Endothelial cell of umbilical vein (primary cell): ENCODE measurements around the gene USP30. TPM values are rescaled to one million over a fixed set of nuclear protein-coding genes. Genes with fewer than 3 reads are reported as not detected.

Experiments used
- BruUV-seq: library from RNA; stranded (reverse); fragments of 400-500 nt; replicated peaks from 2 replicates; lab custom pipeline; 2021; lab: Mats Ljungman, UMichigan
- CTCF ChIA-PET: fragments of 300-600, 350-600 bp; sonication (Branson Sonifier 250); formaldehyde crosslinking; loops from one replicate; lab custom pipeline; 2021; ENCODE audit warnings: antibody characterized with exemption, inconsistent platforms; lab: Charles Lee
- POLR2A ChIA-PET: fragments of 300-600, 350-600 bp; sonication (Branson Sonifier 250); formaldehyde crosslinking; loops from one replicate; lab custom pipeline; 2021; ENCODE audit warnings: antibody characterized with exemption, inconsistent platforms; lab: Charles Lee
- DNase-seq: peaks from one replicate; pipeline ENCODE4 v3.0.0-alpha.2; 2011; ENCODE audit warnings: low read depth, low spot score
- FAIRE-seq: peaks from 2 replicates; lab custom pipeline; 2011; peaks lifted over from hg19 to GRCh38; lab: Jason Lieb, UNC
- H2AFZ ChIP-seq: 2 replicates; pipeline ENCODE4 v1.6.0; 2012; ENCODE audit warnings: low read depth, low read length, control low read depth, inconsistent platforms
- H3K27ac ChIP-seq: 2 replicates; pipeline ENCODE4 v1.5.1; 2011; ENCODE audit warnings: low read depth, mild to moderate bottlenecking, control low read depth, low read length, moderate library complexity; ENCODE audit not compliant: insufficient read depth
- H3K27me3 ChIP-seq, 2 experiments: 2 replicates each; pipeline versions ENCODE4 v1.6.0 to v1.6.1; 2011; ENCODE audit warnings: low read length in 2 of 2, mixed read lengths in 1 of 2; ENCODE audit not compliant: control insufficient read depth in 2 of 2, insufficient read depth in 2 of 2
- H3K36me3 ChIP-seq, 2 experiments: 2 replicates in 1 of 2; 3 replicates in 1 of 2; pipeline ENCODE4 v1.5.1; 2011; ENCODE audit warnings: low read length in 2 of 2, mild to moderate bottlenecking in 1 of 2, moderate library complexity in 1 of 2; ENCODE audit not compliant: control insufficient read depth in 2 of 2, insufficient read depth in 2 of 2; ENCODE audit errors: extremely low read depth in 1 of 2
- H3K4me1 ChIP-seq: 3 replicates; pipeline ENCODE4 v1.5.1; 2011; ENCODE audit warnings: mild to moderate bottlenecking, low read length; ENCODE audit not compliant: control insufficient read depth, insufficient read depth; ENCODE audit errors: extremely low read depth
- H3K4me2 ChIP-seq: 2 replicates; pipeline ENCODE4 v1.6.1; 2011; ENCODE audit warnings: low read length, control low read depth, mixed read lengths; ENCODE audit not compliant: insufficient read depth
- H3K4me3 ChIP-seq, 3 experiments: fragments of 200-600 bp in 1 of 3; sonication (generic), shearing (Covaris generic) in 1 of 3; replicated peaks in 1 of 3; 2 replicates each; pipeline ENCODE4 v1.5.1; 2011 to 2016; ENCODE audit warnings: control low read depth in 3 of 3, low read length in 3 of 3, mild to moderate bottlenecking in 2 of 3, inconsistent platforms in 1 of 3, low read depth in 1 of 3, moderate library complexity in 1 of 3; ENCODE audit not compliant: insufficient read depth in 1 of 3
- H3K79me2 ChIP-seq: 2 replicates; pipeline ENCODE4 v1.6.0; 2012; ENCODE audit warnings: low read length, inconsistent platforms; ENCODE audit not compliant: control insufficient read depth, insufficient read depth
- H3K9ac ChIP-seq: replicated peaks from 2 replicates; pipeline ENCODE3; 2011; ENCODE audit warnings: low read length, control low read depth; ENCODE audit not compliant: insufficient read depth; ENCODE audit errors: extremely low read depth
- H3K9me1 ChIP-seq: replicated peaks from 3 replicates; pipeline ENCODE4 v1.6.0; 2011; ENCODE audit warnings: mild to moderate bottlenecking, low read length; ENCODE audit not compliant: control insufficient read depth, insufficient read depth; ENCODE audit errors: extremely low read depth
- H3K9me3 ChIP-seq: replicated peaks from 2 replicates; pipeline ENCODE4 v1.5.1; 2012; ENCODE audit warnings: low read length, inconsistent platforms; ENCODE audit not compliant: control insufficient read depth, insufficient read depth
- H4K20me1 ChIP-seq: replicated peaks from 2 replicates; pipeline ENCODE3; 2011; ENCODE audit warnings: mild to moderate bottlenecking, low read length; ENCODE audit not compliant: control insufficient read depth, insufficient read depth; ENCODE audit errors: extremely low read depth
- CTCF ChIP-seq, 2 donors: IDR thresholded peaks; 1 replicate in 1 of 2; 2 replicates in 1 of 2; pipeline ENCODE4 v1.5.1; 2011; ENCODE audit warnings: low read length in 2 of 2, mild to moderate bottlenecking in 2 of 2, moderate library complexity in 2 of 2, control low read depth in 1 of 2, inconsistent platforms in 1 of 2, low read depth in 1 of 2; ENCODE audit not compliant: insufficient read depth in 1 of 2; ENCODE audit errors: extremely low read depth in 1 of 2
- EZH2 ChIP-seq: IDR thresholded peaks from 2 replicates; pipeline ENCODE4 v1.6.1; 2012; ENCODE audit warnings: borderline replicate concordance, low read depth, mild to moderate bottlenecking, moderate library complexity, low read length, inconsistent platforms; ENCODE audit not compliant: severe bottlenecking
- FOS ChIP-seq: IDR thresholded peaks from 2 replicates; pipeline ENCODE4 v1.6.1; 2011; ENCODE audit warnings: mild to moderate bottlenecking, low read length, moderate library complexity, borderline replicate concordance; ENCODE audit not compliant: insufficient read depth
- GATA2 ChIP-seq: IDR thresholded peaks from 2 replicates; pipeline ENCODE4 v1.7.0; 2011; ENCODE audit warnings: low read depth, mild to moderate bottlenecking, moderate library complexity, mixed read lengths, low read length; ENCODE audit not compliant: insufficient read length, insufficient read depth
- JUN ChIP-seq: IDR thresholded peaks from 2 replicates; pipeline ENCODE4 v1.6.1; 2011; ENCODE audit warnings: borderline replicate concordance, low read depth; ENCODE audit not compliant: insufficient read length, insufficient read depth
- MAX ChIP-seq: IDR thresholded peaks from 2 replicates; pipeline ENCODE4 v1.6.1; 2011; ENCODE audit not compliant: insufficient read depth, insufficient read length
- MYC ChIP-seq: IDR thresholded peaks from one replicate; pipeline ENCODE4 v1.6.1; 2011; ENCODE audit warnings: mild to moderate bottlenecking, low read depth, low read length
- POLR2A ChIP-seq: IDR thresholded peaks from 2 replicates; pipeline ENCODE4 v1.6.1; 2012; ENCODE audit warnings: low read depth, mild to moderate bottlenecking, control low read depth, low read length
- POLR2AphosphoS5 ChIP-seq: IDR thresholded peaks from 2 replicates; pipeline ENCODE4 v1.6.1; 2012; ENCODE audit warnings: low read depth, mild to moderate bottlenecking, control low read depth, low read length, moderate library complexity; ENCODE audit not compliant: insufficient read depth
- dilution Hi-C: fragments of 300-500 bp; cut with MboI; formaldehyde crosslinking; loops from one replicate; pipeline ENCODE4 v1.15.0; 2019; ENCODE audit warnings: low sequenced_read_pairs; ENCODE audit not compliant: extremely low pct_ligation_motif_present
- intact Hi-C: fragments of 100-400 bp; cut with micrococcal nuclease; formaldehyde crosslinking; loops from one replicate; pipeline ENCODE4 v1.10.0; 2022
- polyA plus RNA-seq, 4 experiments: library from polyadenylated mRNA; depleted of rRNA in 3 of 4; stranded (reverse) in 3 of 4; unstranded in 1 of 4; fragments of >200 nt; gene quantifications; 2 replicates each; pipeline versions ENCODE4 v1.2.1 to v1.2.3, GENCODE V29; 2011 to 2012; ENCODE audit warnings: missing spikeins in 1 of 4
- total RNA-seq: library from RNA; stranded (reverse); gene quantifications from 2 replicates; pipeline ENCODE4 v1.2.3, GENCODE V29; 2021

USP30 gene
- total and polyA plus RNA-seq, 2 donors (not counting 3 experiments of a cell fraction or from before 2014, with no cell fraction given): 14.2 to 24.3 TPM

GRCh38 chr12:109102491-109102890 lies 50.1 kb downstream of the USP30 start:
- no peaks in the 10 kb centered on the region for H3K9me1 ChIP-seq
- no peak overlapping the region for H3K4me3 ChIP-seq
- DNase-seq: no peak
- no peaks in the 10 kb centered on the region for H3K9me3 ChIP-seq
- no TSS peak for BruUV-seq
- peaks cover 15% of the 10 kb centered on the region for H3K79me2 ChIP-seq
- CTCF ChIA-PET: interaction anchor here (1.2 kb wide), 1 partner anchor 9 kb away, joined by 6 read pairs; no protein-coding TSS in a partner anchor
- no peak overlapping the region for H3K27ac ChIP-seq
- H3K36me3 ChIP-seq: peaks cover 18 to 28% of the 10 kb centered on the region in 2 experiments
- intact Hi-C loops (no loop called here), dilution Hi-C loops (no loop called here)
- H2AFZ ChIP-seq: no peak overlapping the region
- H4K20me1 ChIP-seq: no peaks in the 10 kb centered on the region
- H3K9ac ChIP-seq: no peak overlapping the region
- POLR2A ChIA-PET: no interaction called here
- no peaks in the 10 kb centered on the region for H3K27me3 ChIP-seq
- peaks cover 12% of the 10 kb centered on the region for H3K4me1 ChIP-seq
- no peak for TF ChIP-seq MAX
- TF ChIP-seq JUN: no peak
- no peak for TF ChIP-seq FOS
- no peak for TF ChIP-seq EZH2
- no peak for TF ChIP-seq MYC
- no peak for TF ChIP-seq POLR2A
- no peak for TF ChIP-seq POLR2AphosphoS5
- no peak for TF ChIP-seq GATA2
- no peak for TF ChIP-seq CTCF (IDR thresholded peaks at IDR 0.05; ENCODE audit: extremely low read depth in 1 of 2, insufficient read depth in 1 of 2, low read depth in 1 of 2, low read length in 2 of 2)
- H3K4me2 ChIP-seq: no peak overlapping the region
- FAIRE-seq: no peak
